ENCODE results near the gene RRP1B. TPM values are rescaled to one million over a fixed set of nuclear protein-coding genes. Genes with fewer than 3 reads are reported as not detected.

Gene RRP1B
- polyA plus RNA-seq, 1 donor from 2014 or later = 20.3 TPM

DNA sequence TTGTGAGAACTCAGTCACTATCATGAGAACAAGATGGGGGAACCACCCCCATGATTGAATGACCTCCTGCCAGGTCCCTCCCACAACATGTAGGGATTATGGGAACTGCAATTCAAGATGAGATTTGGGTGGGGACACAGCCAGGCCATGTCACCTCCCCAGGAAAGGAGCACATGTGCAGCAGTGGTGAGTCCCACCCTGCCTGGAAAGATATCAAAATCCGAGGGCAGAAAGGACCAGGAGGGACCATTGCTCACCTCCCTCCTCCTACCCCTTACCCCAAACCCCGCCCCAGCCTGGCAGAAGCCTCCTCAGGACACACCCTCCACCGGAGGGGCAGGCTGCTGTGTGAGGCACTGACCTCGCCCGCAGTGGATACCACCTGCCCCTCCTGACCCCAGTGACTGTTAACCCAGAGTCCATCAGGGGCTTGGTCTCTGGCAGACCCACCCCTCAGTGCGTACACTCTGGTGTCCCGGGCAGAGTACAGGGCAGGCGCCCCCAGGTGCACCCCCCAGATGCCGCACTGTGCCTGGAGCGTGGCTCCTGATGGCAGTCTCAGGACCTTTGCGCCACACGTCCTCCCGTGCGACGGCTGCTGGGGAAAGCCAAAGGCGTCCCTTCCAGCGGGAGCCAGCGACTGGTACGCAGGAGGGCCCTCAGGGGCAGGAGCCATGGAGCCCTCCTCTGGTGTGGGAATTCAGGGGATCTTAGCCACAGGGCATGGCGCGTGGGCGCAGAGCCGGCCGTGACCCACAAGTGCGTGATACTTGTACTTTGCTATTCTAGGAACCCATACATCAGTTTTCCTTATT lies 80.5 kb downstream of the RRP1B start:
- no peaks in the 10 kb centered on the region for H3K9me2 ChIP-seq (ENCODE audit: insufficient read depth, low read length)
- no peaks in the 10 kb centered on the region for H3K36me3 ChIP-seq (ENCODE audit: insufficient read depth, low read length)
- no peaks in the 10 kb centered on the region for H3F3A ChIP-seq (ENCODE audit: insufficient read depth, low read length, poor library complexity, severe bottlenecking)
- no peak overlapping the region for H3K4me3 ChIP-seq (ENCODE audit: low read length)
- no peak overlapping the region for H3K27ac ChIP-seq (ENCODE audit: low read length)
- no peak overlapping the region for H3K4me2 ChIP-seq (ENCODE audit: low read length)
- TF ChIP-seq, protein P1, sequence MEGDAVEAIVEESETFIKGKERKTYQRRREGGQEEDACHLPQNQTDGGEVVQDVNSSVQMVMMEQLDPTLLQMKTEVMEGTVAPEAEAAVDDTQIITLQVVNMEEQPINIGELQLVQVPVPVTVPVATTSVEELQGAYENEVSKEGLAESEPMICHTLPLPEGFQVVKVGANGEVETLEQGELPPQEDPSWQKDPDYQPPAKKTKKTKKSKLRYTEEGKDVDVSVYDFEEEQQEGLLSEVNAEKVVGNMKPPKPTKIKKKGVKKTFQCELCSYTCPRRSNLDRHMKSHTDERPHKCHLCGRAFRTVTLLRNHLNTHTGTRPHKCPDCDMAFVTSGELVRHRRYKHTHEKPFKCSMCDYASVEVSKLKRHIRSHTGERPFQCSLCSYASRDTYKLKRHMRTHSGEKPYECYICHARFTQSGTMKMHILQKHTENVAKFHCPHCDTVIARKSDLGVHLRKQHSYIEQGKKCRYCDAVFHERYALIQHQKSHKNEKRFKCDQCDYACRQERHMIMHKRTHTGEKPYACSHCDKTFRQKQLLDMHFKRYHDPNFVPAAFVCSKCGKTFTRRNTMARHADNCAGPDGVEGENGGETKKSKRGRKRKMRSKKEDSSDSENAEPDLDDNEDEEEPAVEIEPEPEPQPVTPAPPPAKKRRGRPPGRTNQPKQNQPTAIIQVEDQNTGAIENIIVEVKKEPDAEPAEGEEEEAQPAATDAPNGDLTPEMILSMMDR (IDR thresholded peaks at IDR 0.05; ENCODE audit: poor library complexity, severe bottlenecking) = no peak
- TF ChIP-seq EZH2 (IDR thresholded peaks at IDR 0.05; ENCODE audit: borderline replicate concordance, insufficient read depth, low read length, poor library complexity, severe bottlenecking) = no peak
- TF ChIP-seq POLR2AphosphoS5 (IDR thresholded peaks at IDR 0.05) = no peak
- no peak for TF ChIP-seq MXI1 (conservative IDR thresholded peaks at IDR 0.05; ENCODE audit: poor library complexity, severe bottlenecking)
- no peak for TF ChIP-seq EP300 (conservative IDR thresholded peaks at IDR 0.05; ENCODE audit: poor library complexity, severe bottlenecking)
- TF ChIP-seq SMC3 (conservative IDR thresholded peaks at IDR 0.05; ENCODE audit: poor library complexity) = no peak
- no peak for TF ChIP-seq TAF1 (IDR thresholded peaks at IDR 0.05; ENCODE audit: low read depth)
- TF ChIP-seq, protein P2, sequence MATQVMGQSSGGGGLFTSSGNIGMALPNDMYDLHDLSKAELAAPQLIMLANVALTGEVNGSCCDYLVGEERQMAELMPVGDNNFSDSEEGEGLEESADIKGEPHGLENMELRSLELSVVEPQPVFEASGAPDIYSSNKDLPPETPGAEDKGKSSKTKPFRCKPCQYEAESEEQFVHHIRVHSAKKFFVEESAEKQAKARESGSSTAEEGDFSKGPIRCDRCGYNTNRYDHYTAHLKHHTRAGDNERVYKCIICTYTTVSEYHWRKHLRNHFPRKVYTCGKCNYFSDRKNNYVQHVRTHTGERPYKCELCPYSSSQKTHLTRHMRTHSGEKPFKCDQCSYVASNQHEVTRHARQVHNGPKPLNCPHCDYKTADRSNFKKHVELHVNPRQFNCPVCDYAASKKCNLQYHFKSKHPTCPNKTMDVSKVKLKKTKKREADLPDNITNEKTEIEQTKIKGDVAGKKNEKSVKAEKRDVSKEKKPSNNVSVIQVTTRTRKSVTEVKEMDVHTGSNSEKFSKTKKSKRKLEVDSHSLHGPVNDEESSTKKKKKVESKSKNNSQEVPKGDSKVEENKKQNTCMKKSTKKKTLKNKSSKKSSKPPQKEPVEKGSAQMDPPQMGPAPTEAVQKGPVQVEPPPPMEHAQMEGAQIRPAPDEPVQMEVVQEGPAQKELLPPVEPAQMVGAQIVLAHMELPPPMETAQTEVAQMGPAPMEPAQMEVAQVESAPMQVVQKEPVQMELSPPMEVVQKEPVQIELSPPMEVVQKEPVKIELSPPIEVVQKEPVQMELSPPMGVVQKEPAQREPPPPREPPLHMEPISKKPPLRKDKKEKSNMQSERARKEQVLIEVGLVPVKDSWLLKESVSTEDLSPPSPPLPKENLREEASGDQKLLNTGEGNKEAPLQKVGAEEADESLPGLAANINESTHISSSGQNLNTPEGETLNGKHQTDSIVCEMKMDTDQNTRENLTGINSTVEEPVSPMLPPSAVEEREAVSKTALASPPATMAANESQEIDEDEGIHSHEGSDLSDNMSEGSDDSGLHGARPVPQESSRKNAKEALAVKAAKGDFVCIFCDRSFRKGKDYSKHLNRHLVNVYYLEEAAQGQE (IDR thresholded peaks at IDR 0.05; ENCODE audit: borderline replicate concordance) = no peak
- TF ChIP-seq RAD21 (conservative IDR thresholded peaks at IDR 0.05) = no peak
- H3K9ac ChIP-seq (ENCODE audit: low read length) = no peak overlapping the region
- no peaks in the 10 kb centered on the region for H4K20me1 ChIP-seq (ENCODE audit: insufficient read depth)
- no peaks in the 10 kb centered on the region for H3K9me3 ChIP-seq (ENCODE audit: low read length)
- no peak overlapping the region for H2AFZ ChIP-seq (ENCODE audit: low read depth, low read length)
- no peaks in the 10 kb centered on the region for H3K79me2 ChIP-seq (replicated peaks; ENCODE audit: insufficient read depth, low read length)
- H3K27me3 ChIP-seq (ENCODE audit: insufficient read depth, low read depth, low read length) = no peaks in the 10 kb centered on the region

DNA sequence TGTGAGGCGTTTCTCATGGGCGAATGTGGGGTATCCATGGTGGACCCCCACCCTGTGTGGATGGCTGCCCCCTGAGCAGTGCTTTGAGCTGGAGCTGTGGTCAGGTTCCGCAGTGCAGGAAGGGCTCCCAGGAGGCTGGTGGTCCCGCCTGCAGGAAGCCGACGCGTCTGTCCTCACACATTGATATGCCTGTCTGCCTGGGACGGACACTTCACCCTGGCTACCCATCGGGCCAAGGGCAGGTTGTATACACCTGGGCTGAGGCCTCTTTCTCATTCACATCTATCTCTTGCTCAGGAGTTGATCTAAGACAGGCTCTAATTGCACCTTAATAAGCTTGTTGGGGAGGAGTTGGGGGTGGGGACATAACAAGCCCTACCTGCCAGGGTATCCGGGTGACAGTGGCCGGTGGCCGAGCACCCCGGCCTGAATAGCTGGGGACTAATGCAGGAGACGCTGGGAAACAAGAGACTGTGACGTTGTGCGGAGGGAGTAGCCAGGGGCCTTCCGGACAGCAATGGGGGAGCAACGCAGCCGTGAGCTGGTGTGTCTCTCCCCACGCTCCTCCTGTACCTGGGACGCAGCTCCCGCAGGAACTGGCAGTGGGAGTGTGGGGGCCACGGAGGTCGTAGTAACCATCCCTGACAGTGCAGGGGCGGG lies 81.3 kb downstream of the RRP1B start:
- no peaks in the 10 kb centered on the region for H3K9me3 ChIP-seq (ENCODE audit: low read length)
- H3K79me2 ChIP-seq (replicated peaks; ENCODE audit: insufficient read depth, low read length) = no peaks in the 10 kb centered on the region
- H3K9me2 ChIP-seq (ENCODE audit: insufficient read depth, low read length) = no peaks in the 10 kb centered on the region
- H3K27me3 ChIP-seq (ENCODE audit: insufficient read depth, low read depth, low read length) = no peaks in the 10 kb centered on the region
- H3K27ac ChIP-seq (ENCODE audit: low read length) = no peak overlapping the region
- TF ChIP-seq MXI1 (conservative IDR thresholded peaks at IDR 0.05; ENCODE audit: poor library complexity, severe bottlenecking) (no peak), TAF1 (IDR thresholded peaks at IDR 0.05; ENCODE audit: low read depth) (no peak)
- TF ChIP-seq, protein P2 (IDR thresholded peaks at IDR 0.05; ENCODE audit: borderline replicate concordance) = no peak
- no peak overlapping the region for H3K4me2 ChIP-seq (ENCODE audit: low read length)
- H3K4me3 ChIP-seq (ENCODE audit: low read length) = no peak overlapping the region
- no peaks in the 10 kb centered on the region for H4K20me1 ChIP-seq (ENCODE audit: insufficient read depth)
- H2AFZ ChIP-seq (ENCODE audit: low read depth, low read length) = no peak overlapping the region
- no peak overlapping the region for H3K9ac ChIP-seq (ENCODE audit: low read length)
- no peaks in the 10 kb centered on the region for H3F3A ChIP-seq (ENCODE audit: insufficient read depth, low read length, poor library complexity, severe bottlenecking)
- no peaks in the 10 kb centered on the region for H3K36me3 ChIP-seq (ENCODE audit: insufficient read depth, low read length)
